Trophoblast cell (in vitro differentiated cells and primary cell): Measurements from ENCODE around the gene NSD1.
A peak's percentile ranks its signal among the peaks of the same experiment; 100 is the strongest.

Experiments
- DNase-seq, 2 donors: peaks; one replicate each; pipeline ENCODE4 v3.0.0-alpha.2; 2016
- H2AFZ ChIP-seq: 2 replicates; pipeline ENCODE4 v1.6.1; 2013; ENCODE audit warnings: low read length, moderate library complexity, mild to moderate bottlenecking; ENCODE audit not compliant: insufficient read depth, poor library complexity
- H2AK5ac ChIP-seq: 2 replicates; pipeline ENCODE4 v1.6.1; 2013; ENCODE audit warnings: mild to moderate bottlenecking, low read length
- H2BK120ac ChIP-seq: 2 replicates; pipeline ENCODE4 v1.6.1; 2013; ENCODE audit warnings: low read length, mild to moderate bottlenecking, moderate library complexity; ENCODE audit not compliant: insufficient read depth, poor library complexity
- H2BK12ac ChIP-seq: 2 replicates; pipeline ENCODE4 v1.6.1; 2013; ENCODE audit warnings: mild to moderate bottlenecking, low read length, moderate library complexity
- H2BK5ac ChIP-seq: 2 replicates; pipeline ENCODE4 v1.6.1; 2013; ENCODE audit warnings: low read length, low read depth, moderate library complexity, mild to moderate bottlenecking; ENCODE audit not compliant: poor library complexity
- H3K14ac ChIP-seq: 2 replicates; pipeline ENCODE4 v1.6.1; 2013; ENCODE audit warnings: mild to moderate bottlenecking, low read length
- H3K18ac ChIP-seq: 2 replicates; pipeline ENCODE4 v1.6.1; 2013; ENCODE audit warnings: mild to moderate bottlenecking, low read length
- H3K23ac ChIP-seq: 2 replicates; pipeline ENCODE4 v1.6.1; 2013; ENCODE audit warnings: low read length
- H3K27ac ChIP-seq: 2 replicates; pipeline ENCODE4 v1.5.1; 2013; ENCODE audit warnings: low read depth, mild to moderate bottlenecking, inconsistent platforms, low read length, moderate library complexity
- H3K27me3 ChIP-seq: 2 replicates; pipeline ENCODE4 v1.6.1; 2013; ENCODE audit warnings: inconsistent platforms, mild to moderate bottlenecking, low read length, moderate library complexity; ENCODE audit not compliant: insufficient read depth
- H3K36me3 ChIP-seq, 2 experiments: 1 replicate in 1 of 2; 2 replicates in 1 of 2; pipeline ENCODE4 v1.6.1; 2013; ENCODE audit warnings: low read length in 2 of 2, mild to moderate bottlenecking in 2 of 2, moderate library complexity in 1 of 2; ENCODE audit not compliant: insufficient read depth in 2 of 2, control insufficient read depth in 1 of 2
- H3K4ac ChIP-seq: 2 replicates; pipeline ENCODE4 v1.6.1; 2013; ENCODE audit warnings: low read depth, mild to moderate bottlenecking, low read length, moderate library complexity
- H3K4me1 ChIP-seq, 2 experiments: 1 replicate in 1 of 2; 2 replicates in 1 of 2; pipeline ENCODE4 v1.6.1; 2013; ENCODE audit warnings: low read length in 2 of 2, mild to moderate bottlenecking in 2 of 2, moderate library complexity in 1 of 2; ENCODE audit not compliant: insufficient read depth in 2 of 2, control insufficient read depth in 1 of 2
- H3K4me2 ChIP-seq: 2 replicates; pipeline ENCODE4 v1.6.1; 2013; ENCODE audit warnings: inconsistent platforms, mild to moderate bottlenecking, low read length, moderate library complexity
- H3K4me3 ChIP-seq: 2 replicates; pipeline ENCODE4 v1.5.1; 2013; ENCODE audit warnings: mild to moderate bottlenecking, low read depth, low read length, inconsistent platforms
- H3K79me1 ChIP-seq: one replicate; pipeline ENCODE4 v1.6.1; 2013; ENCODE audit warnings: low read length
- H3K79me2 ChIP-seq: 2 replicates; pipeline ENCODE4 v1.6.1; 2013; ENCODE audit warnings: low read length, mild to moderate bottlenecking; ENCODE audit not compliant: control insufficient read depth, insufficient read depth, poor library complexity
- H3K9ac ChIP-seq: 2 replicates; pipeline ENCODE4 v1.6.1; 2013; ENCODE audit warnings: mild to moderate bottlenecking, low read length
- H3K9me3 ChIP-seq: 2 replicates; pipeline ENCODE4 v1.6.1; 2013; ENCODE audit warnings: low read depth, mild to moderate bottlenecking, control low read depth, inconsistent platforms, low read length; ENCODE audit not compliant: insufficient read depth
- H4K12ac ChIP-seq: 2 replicates; pipeline ENCODE4 v1.6.1; 2013; ENCODE audit warnings: low read depth, mild to moderate bottlenecking, low read length, moderate library complexity
- H4K8ac ChIP-seq: 2 replicates; pipeline ENCODE4 v1.6.1; 2013; ENCODE audit warnings: low read depth, mild to moderate bottlenecking, low read length, moderate library complexity
- H4K91ac ChIP-seq: one replicate; pipeline ENCODE4 v1.6.1; 2013; ENCODE audit warnings: low read depth, mild to moderate bottlenecking, low read length, moderate library complexity
- WGBS: extraction: QIAGEN DNeasy Blood & Tissue Kit; methylation state at CpG from one replicate; pipeline ENCODE4 v1.1.7; 2013; ENCODE audit warnings: missing lambda C conversion rate; ENCODE audit not compliant: insufficient read length, insufficient coverage; ENCODE audit errors: extremely low coverage; 5-methylcytosine and 5-hydroxymethylcytosine counted together

Gene NSD1

GRCh38 chr5:177185993-177186392 is 52.4 kb downstream of the NSD1 start:
- Histone ChIP-seq H2AFZ (no peak overlapping the region), H4K8ac (no peak overlapping the region), H3K18ac (no peak overlapping the region), H3K27me3 (no peaks in the 10 kb centered on the region), H2BK120ac (no peak overlapping the region), H3K14ac (no peak overlapping the region), H3K23ac (no peak overlapping the region), H3K9me3 (no peaks in the 10 kb centered on the region), H2AK5ac (no peak overlapping the region), H3K79me2 (peaks cover 1% of the 10 kb centered on the region), H3K36me3 (peaks cover 0 to 6% of the 10 kb centered on the region in 2 experiments), H2BK5ac (no peak overlapping the region), H3K4me2 (no peak overlapping the region), H4K12ac (no peak overlapping the region), H3K4me1 (peaks cover 4 to 7% of the 10 kb centered on the region in 2 experiments), H3K4ac (no peak overlapping the region), H3K9ac (no peak overlapping the region), H3K27ac (no peak overlapping the region), H2BK12ac (no peak overlapping the region), H4K91ac (no peak overlapping the region), H3K79me1 (no peaks in the 10 kb centered on the region), H3K4me3 (no peak overlapping the region)
- no peak for DNase-seq
- no CpG with 5 or more reads among the region's 2 CpGs for WGBS

- peak overlapping the region; percentile 19 for H3K4ac ChIP-seq
- no peak overlapping the region for H3K14ac ChIP-seq
Measured at GRCh38 chr5:177186645-177187044, 53.1 kb downstream of the NSD1 start.

GRCh38 chr5:177188775-177189174 is 55.2 kb downstream of the NSD1 start:
- Histone ChIP-seq H4K12ac (no peak overlapping the region), H3K79me2 (peaks cover 1% of the 10 kb centered on the region), H2BK120ac (no peak overlapping the region), H2AK5ac (no peak overlapping the region), H3K27me3 (no peaks in the 10 kb centered on the region), H2AFZ (no peak overlapping the region), H3K4me1 (peaks cover 4 to 7% of the 10 kb centered on the region in 2 experiments), H3K27ac (no peak overlapping the region), H3K14ac (no peak overlapping the region), H4K91ac (no peak overlapping the region), H3K18ac (no peak overlapping the region), H3K4me2 (no peak overlapping the region), H3K9ac (no peak overlapping the region), H3K36me3 (peaks cover 5 to 10% of the 10 kb centered on the region in 2 experiments), H3K4me3 (no peak overlapping the region), H3K9me3 (no peaks in the 10 kb centered on the region), H3K4ac (no peak overlapping the region), H2BK12ac (no peak overlapping the region), H3K23ac (no peak overlapping the region), H4K8ac (no peak overlapping the region), H3K79me1 (no peaks in the 10 kb centered on the region), H2BK5ac (no peak overlapping the region)
- no CpG with 5 or more reads among the region's 3 CpGs for WGBS
- no peak for DNase-seq

More at GRCh38 chr5:177186645-177187044, 53.1 kb downstream of the NSD1 start:
- Histone ChIP-seq H3K27me3 (no peaks in the 10 kb centered on the region), H3K9ac (no peak overlapping the region), H3K4me2 (no peak overlapping the region), H3K27ac (no peak overlapping the region), H3K79me1 (no peaks in the 10 kb centered on the region), H2BK120ac (no peak overlapping the region), H3K36me3 (peaks cover 0 to 3% of the 10 kb centered on the region in 2 experiments), H3K23ac (no peak overlapping the region), H2BK12ac (no peak overlapping the region), H3K18ac (no peak overlapping the region), H4K12ac (no peak overlapping the region), H3K4me3 (no peak overlapping the region), H2AK5ac (no peak overlapping the region), H3K9me3 (no peaks in the 10 kb centered on the region), H4K91ac (no peak overlapping the region), H2BK5ac (no peak overlapping the region), H4K8ac (no peak overlapping the region), H3K79me2 (peaks cover 1% of the 10 kb centered on the region), H2AFZ (no peak overlapping the region), H3K4me1 (peaks cover 4 to 7% of the 10 kb centered on the region in 2 experiments)
- no CpG with 5 or more reads among the region's 6 CpGs for WGBS
- no peak for DNase-seq

- H4K12ac ChIP-seq = no peak overlapping the region
- no peak overlapping the region for H3K9ac ChIP-seq
- H3K4me3 ChIP-seq = no peak overlapping the region
- no peak overlapping the region for H3K27ac ChIP-seq
- H3K23ac ChIP-seq = no peak overlapping the region
- H2BK12ac ChIP-seq = no peak overlapping the region
- no peak overlapping the region for H2AK5ac ChIP-seq
- H3K18ac ChIP-seq = no peak overlapping the region
- no peaks in the 10 kb centered on the region for H3K79me1 ChIP-seq
- H2AFZ ChIP-seq = no peak overlapping the region
- peaks cover 4 to 7% of the 10 kb centered on the region in 2 experiments for H3K4me1 ChIP-seq
- peaks cover 5 to 10% of the 10 kb centered on the region in 2 experiments for H3K36me3 ChIP-seq
- no peak overlapping the region for H2BK5ac ChIP-seq
- H3K4ac ChIP-seq = no peak overlapping the region
- H3K9me3 ChIP-seq = no peaks in the 10 kb centered on the region
- H3K79me2 ChIP-seq = peaks cover 1% of the 10 kb centered on the region
- no peak overlapping the region for H4K8ac ChIP-seq
- H2BK120ac ChIP-seq = no peak overlapping the region
- DNase-seq = peak in 1 of 2 donors; percentile 58
- no peak overlapping the region for H3K4me2 ChIP-seq
- no peaks in the 10 kb centered on the region for H3K27me3 ChIP-seq
- no peak overlapping the region for H3K14ac ChIP-seq
- H4K91ac ChIP-seq = no peak overlapping the region
Measured at GRCh38 chr5:177189416-177189815, 55.8 kb downstream of the NSD1 start.
